GM21786 (cell line): ENCODE results near the gene MEGF6.

Experiments
- ATAC-seq: cut with Tn5 transposase; IDR thresholded peaks from one replicate; pipeline ENCODE4 v1.9.1; 2021; ENCODE audit not compliant: unreplicated experiment

MEGF6 gene

DNA sequence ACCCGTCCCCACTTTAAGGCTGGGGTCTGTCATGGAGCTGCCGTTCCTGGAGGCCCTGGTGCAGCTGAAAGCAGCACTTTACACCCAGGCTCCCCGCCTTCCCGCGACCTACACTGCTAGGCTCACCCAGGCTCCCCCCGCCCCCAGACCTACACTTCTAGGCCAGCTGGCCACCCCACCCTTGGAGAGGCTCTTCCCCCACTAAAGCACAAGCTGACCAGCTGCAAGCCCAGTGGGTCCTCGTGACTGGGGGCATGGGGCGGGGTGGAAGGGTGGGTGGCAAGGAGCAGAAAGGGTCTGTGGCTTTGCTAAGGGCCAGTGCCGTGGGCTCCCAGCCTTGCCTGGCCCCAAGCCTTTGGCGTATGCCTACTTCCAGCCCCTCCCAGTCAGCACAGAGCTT lies 166.6 kb downstream of the MEGF6 start:
- ATAC-seq, result no peak

GRCh38 chr1:3444298-3444697 lies 167.0 kb downstream of the MEGF6 start:
- no peak for ATAC-seq

GRCh38 chr1:3443807-3444206 lies 167.5 kb downstream of the MEGF6 start:
- ATAC-seq, result no peak

DNA sequence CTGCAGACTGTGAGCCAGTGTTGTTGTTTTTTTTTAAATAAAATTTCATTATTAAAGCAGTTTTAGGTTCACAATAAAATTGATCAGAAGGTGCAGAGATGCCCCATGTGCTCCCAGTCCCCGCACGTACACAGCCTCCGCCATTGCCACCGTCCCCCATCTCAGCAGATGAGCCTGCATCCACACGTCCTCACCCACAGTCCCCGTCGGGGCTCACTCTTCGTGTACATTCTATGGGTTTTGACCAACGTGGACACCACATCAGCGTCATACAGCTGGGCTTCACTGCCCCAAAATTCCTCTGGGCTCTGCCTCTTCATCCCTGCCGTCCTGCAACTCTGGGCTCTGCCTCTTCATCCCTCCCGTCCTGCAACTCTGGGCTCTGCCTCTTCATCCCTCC lies 168.4 kb downstream of the MEGF6 start:
- ATAC-seq, result no peak

DNA sequence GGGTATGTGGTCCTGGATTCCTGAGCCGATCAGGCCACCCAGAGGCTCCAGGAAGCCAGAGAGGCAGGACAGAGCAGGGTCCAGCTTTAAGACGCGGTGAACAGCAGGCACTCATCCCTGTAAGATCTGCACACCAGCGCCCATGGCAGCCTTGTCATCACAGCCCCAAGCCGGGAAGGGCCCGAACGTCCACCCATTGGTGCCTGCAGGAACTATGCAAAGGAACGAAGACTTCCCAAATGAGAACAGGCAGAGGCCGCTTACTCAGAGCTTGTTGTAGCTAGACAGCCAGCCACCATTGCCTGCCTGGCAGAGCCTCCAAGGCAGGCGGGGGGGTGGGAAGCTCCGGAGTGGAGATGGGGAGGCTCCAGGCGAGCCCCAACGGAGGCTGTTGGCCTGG lies 169.0 kb downstream of the MEGF6 start:
- ATAC-seq, result no peak

- no peak for ATAC-seq
These were observed 169.4 kb downstream of the MEGF6 start for GRCh38 chr1:3441880-3442279.

DNA sequence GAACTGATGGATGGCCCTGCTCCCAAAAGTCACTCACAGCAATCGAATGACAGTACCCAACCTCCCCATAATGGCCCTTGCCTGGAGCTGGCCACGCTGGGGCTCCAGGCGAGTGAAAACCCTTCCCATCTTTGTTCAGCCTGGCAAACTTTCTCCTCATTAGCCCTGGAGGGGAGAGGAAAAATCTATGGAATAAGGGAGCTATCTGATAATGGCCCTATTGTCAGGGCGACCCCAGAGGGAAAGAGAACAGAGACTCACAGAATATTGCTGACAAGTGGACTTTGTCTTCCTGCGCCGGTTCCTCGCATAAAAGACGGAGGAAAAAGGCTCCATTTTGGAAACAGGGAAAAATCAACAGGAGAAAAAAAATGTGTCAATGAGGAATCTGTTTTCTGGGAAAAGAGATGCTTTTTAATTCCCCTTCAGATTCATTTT lies 169.9 kb downstream of the MEGF6 start:
- ATAC-seq, result no peak

DNA sequence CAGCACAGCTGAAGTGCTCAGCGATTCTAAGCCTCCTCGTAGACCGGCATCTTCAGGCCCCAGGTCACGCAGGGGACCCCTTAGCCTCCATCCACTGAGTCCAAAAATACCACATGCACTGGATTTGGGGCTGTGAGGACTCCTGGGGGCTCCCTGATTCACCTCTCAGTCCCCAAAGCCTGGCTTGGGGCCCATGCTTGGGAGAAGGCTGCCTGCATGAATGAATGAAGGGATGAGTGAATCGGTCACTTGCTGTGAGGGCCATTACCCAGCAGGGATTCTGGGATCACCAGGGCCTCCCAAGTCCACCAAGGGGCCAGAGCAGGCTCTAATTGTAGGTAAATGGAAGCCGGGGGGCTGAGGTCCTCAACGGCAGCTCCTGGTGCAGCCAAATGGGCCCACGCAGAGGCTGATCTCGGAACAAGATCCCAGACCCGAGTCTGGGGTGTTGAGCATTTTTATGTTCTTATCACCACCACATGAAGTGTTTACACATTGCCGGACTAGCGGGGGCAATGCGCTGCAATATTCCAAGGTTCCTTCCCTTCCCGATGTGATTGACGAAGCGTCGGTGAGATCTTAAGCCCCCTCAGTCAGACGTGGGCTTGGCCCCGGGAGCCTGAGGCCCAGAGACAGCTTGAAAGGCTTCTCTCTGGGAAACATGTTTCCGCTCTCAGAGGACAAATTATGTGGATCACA lies 170.4 kb downstream of the MEGF6 start:
- no peak for ATAC-seq

DNA sequence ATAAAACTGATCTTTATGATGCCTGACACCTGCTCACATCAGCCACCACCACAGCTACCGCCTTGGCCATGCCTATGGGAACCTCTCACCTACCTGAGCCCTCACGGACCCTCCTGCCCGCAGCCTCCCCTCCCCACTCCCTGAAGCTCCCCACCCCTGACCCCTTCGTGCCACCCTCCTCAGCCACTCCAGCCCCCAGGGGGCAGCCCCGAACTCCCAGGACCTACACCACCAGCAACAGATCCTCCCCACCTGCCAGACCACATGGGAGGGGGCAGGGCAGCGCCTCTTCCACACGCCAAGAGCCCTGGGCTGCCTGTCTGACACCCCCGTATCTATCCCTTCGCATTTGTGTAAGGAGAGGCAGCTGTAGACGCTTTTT lies 171.0 kb downstream of the MEGF6 start:
- no peak for ATAC-seq
